T-helper 9 cell (primary cell): Measurements from ENCODE around the gene MYLK4.

Source experiments
- DNase-seq: peaks from one replicate; pipeline ENCODE4 v3.0.0-alpha.2; 2020

MYLK4 gene

GRCh38 chr6:2755456-2755855, 4.7 kb upstream of the MYLK4 start:
- DNase-seq, result no peak

- DNase-seq, result no peak
Measured at GRCh38 chr6:2754911-2755310, 4.2 kb upstream of the MYLK4 start.

GRCh38 chr6:2754393-2754792, 3.7 kb upstream of the MYLK4 start:
- no peak for DNase-seq

DNA sequence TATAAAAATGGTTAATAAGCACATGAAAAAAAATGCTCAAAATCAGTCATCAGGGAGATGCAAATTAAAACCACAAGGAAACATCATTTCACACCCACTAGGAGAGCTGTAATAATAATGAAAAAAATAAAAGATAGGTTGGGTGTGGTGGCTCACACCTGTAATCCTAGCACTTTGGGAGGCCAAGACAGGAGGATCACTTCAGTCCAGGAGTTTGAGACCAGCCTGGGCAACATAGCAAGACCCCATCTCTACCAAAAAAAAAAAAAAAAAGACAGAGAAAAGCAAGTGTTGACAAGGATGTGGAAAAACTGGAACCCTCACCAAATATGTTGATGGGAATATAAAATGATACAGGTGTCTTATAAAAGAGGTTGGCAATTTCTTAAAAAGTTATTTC, 3.0 kb upstream of the MYLK4 start:
- no peak for DNase-seq

GRCh38 chr6:2753110-2753489, 2.4 kb upstream of the MYLK4 start:
- no peak for DNase-seq

DNA sequence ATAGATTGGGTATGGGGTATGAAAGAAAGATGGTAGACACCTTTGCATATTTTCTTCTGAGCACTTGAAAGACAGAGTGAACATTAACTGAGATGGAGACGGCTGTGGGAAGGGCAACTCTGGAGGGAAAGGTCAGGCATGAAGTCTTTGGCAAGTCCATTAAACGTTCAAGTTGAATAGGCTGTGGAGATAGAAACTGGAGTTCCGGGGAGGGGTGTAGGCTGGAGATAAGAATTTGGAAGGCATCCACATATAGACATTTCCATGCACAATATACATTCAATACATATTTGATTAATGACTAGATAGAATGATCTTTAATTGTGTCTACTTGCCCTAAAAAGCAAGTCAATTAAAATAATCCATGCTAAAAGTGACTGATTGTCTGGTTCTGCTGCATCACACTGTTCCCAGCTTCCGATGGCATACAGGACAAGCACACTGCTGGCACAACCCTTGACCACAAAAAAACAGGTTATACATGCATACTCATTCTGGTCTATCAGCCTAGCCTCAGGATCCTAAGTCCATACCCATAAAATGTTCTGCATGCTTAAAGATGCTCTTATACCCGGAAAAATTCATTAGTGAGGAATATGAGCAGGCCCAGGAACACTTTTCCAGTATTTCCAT, 1.9 kb upstream of the MYLK4 start:
- DNase-seq, result no peak

- DNase-seq, result no peak
Measured at GRCh38 chr6:2751871-2752270, 1.1 kb upstream of the MYLK4 start.

- peak; percentile 64 for DNase-seq
Measured at GRCh38 chr6:2749969-2750600, 637 bp downstream of the MYLK4 start.

- no peak for DNase-seq
Measured at GRCh38 chr6:2748183-2748582, 2.5 kb downstream of the MYLK4 start.

- DNase-seq, result no peak
Measured at GRCh38 chr6:2746557-2747061, 4.1 kb downstream of the MYLK4 start.

DNA sequence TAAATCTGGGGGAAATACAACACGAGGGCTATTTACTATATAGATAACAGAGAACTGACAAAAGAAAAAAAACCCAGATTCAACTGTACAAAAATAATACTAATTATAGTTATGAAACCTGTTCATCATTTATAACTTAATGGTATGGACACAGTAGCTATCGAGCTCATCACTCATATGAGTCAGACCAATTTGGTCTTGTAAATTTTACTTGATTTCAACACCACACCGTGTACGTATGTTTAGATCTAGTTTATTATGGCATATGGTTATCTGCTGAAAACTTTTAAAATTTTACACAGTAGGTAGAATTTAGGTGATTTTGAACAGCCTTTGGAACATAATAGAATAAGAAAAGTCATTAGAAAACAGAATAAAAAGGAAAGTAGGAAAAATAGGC, 5.5 kb downstream of the MYLK4 start:
- no peak for DNase-seq

DNA sequence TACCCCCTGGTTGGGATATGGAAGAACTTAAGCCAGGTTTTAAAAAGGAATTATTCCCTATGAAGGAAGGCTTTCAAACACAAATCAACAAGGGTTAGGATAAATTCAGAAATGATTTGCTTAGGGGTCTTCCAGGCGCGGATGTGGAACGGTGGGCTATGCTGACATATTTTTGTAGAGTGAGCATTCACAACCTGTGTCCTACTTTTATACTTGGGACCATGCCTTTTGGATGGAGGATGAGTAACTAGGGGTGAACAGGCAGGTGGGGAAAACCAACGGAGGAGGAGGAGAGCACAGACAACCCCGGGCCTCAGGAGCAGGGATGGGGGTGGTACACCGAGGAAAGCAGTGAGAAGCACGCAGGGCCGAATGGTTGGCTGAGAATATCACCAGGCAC, 5.9 kb downstream of the MYLK4 start:
- no peak for DNase-seq

GRCh38 chr6:2744209-2744771, 6.4 kb downstream of the MYLK4 start:
- no peak for DNase-seq

DNA sequence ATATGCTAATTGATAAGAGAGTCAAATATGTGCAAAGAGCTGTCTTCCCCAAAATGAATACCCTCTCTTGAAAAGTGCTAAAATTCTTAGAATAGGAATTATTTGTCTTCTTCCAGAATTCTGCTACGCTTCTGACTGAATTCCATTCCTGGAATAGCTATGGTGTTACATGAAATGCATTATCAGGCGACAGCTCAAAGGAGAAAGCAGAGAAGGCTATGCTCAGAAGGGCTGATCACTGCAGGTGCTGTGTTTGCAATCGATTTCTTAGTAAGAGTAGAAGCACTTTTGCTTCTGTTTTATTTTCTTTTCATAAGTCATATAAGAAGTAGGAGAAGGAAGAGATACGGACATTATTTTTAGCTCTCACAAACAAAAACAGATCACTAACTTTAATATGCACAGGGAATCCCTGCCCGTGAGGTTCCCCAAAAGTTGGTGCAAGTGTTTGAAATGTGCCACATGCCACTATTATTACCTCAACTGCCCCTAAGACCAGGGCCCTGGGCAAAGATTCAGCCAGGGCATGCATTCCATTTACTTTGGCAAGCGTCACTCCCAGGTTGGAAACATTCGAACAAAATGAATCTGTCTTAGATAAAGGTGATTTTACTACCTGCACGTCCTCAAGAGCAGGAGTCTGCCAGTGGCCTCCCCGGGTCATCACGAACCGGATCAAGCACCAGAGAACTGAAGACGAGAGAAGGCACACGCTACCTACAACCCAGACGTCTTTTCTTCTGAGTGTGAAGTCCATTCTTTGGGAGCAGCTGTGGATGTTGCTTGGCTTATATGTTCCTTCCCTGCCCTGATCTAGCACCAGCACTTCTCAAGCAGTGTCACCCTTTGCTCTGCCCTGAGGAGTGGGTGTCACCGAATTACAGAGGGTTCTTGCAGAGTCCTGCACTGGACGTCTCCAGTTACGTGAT, 7.2 kb downstream of the MYLK4 start:
- no peak for DNase-seq

- no peak for DNase-seq
Measured at GRCh38 chr6:2741756-2742155, 9.0 kb downstream of the MYLK4 start.

- no peak for DNase-seq
Measured at GRCh38 chr6:2740581-2740980, 10.1 kb downstream of the MYLK4 start.

DNA sequence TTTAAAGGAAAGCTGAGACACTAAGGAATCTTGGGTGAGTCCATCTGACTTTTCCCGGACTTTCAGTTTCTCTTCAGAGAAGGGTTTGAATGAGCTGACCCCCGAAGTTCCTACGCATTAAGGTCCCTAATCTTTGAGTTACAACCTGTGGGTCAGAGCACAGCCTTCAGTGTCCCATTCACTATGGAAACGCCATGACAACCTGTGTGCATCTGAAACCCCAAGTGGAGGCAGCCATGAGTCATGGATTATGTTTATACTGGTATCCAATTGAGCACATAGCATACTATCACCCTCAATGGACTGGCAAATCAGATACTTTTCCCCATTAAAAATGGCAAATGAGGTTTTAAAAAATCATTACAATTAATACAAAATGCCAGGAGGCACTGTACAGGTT, 11.4 kb downstream of the MYLK4 start:
- DNase-seq, result no peak

DNA sequence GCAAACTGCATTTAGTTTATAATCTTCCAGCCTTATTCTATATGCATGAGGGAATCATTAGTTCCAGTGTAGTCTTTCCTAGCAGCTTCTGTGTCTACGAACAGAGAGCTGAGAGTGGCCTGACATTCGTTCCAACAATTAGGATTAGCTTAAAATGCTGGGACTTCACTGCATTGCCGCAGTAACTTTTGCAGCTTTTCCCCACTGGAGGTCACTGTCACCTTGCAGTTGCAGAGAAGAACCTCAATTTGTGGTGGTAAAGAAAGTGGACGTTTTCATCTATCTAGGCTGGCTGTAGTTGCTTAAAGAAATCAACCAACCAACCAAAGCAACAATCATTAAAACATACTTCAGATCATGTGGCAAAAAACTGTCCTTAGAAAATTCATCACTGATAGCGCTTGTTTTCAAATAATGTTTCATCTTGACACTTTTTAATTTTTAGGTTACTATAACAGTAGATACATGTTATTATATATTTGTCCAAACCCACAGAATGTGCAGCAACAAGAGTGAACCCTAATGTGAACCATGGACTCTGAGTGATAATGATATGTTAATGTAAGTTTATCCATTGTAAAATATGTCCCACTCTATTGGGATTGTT, 12.2 kb downstream of the MYLK4 start:
- peak; percentile 25 for DNase-seq

- no peak for DNase-seq
Measured at GRCh38 chr6:2737885-2738284, 12.8 kb downstream of the MYLK4 start.

GRCh38 chr6:2734488-2735166, 16.1 kb downstream of the MYLK4 start:
- no peak for DNase-seq

GRCh38 chr6:2733736-2734480, 16.8 kb downstream of the MYLK4 start:
- no peak for DNase-seq

DNA sequence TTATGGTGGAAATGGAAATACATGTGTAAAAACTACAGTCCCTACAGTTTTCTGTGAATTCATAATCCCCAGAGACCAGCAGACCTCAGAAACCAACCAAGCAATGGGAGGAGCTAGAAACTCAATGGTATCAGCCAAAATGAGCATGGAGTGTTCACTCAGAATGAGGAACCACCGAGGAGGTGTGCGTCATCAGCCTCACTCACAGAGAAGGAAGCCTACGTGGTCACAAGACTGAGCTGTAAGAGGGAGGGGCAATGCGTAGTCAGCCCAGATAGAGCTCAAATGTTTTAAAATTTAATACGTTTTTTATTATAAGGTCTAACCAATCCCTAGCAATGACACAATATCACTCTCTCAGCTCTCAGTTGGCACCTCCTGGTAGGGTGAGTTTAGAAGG, 17.4 kb downstream of the MYLK4 start:
- no peak for DNase-seq
